Choroid plexus epithelial cell (primary cell): ENCODE results near the gene SLC12A9.
"Not testable (repeated sequence)": the region's sequence is repeated elsewhere in the genome, so short reads cannot be mapped to it uniquely, and the experiment has no call there.

Experiments used
- DNase-seq: peaks from one replicate; pipeline ENCODE4 v3.0.0-alpha.2; 2010; ENCODE audit warnings: low read depth
- H3K4me3 ChIP-seq: 2 replicates; pipeline ENCODE4 v1.5.1; 2011; ENCODE audit warnings: low read depth, mild to moderate bottlenecking, control low read depth, low read length, moderate library complexity
- TF ChIP-seq, protein P1 (sequence below): conservative IDR thresholded peaks from 2 replicates; pipeline ENCODE4 v1.5.1; 2011; ENCODE audit warnings: low read depth, mild to moderate bottlenecking, control low read depth, inconsistent platforms, low read length, moderate library complexity

Gene SLC12A9

DNA sequence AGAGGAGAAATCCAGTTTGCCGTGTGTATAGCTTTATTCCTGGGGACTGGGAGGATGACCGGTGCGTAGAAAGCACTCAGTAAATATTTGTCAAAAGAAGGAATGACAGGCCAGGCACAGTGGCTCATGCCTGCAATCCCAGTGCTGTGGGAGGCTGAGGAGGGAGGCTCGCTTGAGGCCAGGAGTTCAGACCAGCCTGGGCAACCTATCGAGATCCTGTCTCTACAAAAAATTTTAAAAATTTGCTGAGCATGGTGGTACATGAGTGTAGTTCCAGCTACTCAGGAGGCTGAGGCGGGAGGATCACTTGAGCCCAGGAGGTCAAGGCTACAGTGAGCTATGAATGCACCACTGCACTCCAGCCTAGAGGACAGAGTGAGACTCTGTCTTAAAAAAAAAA is 41.0 kb upstream of the SLC12A9 start:
- TF ChIP-seq, protein P1, sequence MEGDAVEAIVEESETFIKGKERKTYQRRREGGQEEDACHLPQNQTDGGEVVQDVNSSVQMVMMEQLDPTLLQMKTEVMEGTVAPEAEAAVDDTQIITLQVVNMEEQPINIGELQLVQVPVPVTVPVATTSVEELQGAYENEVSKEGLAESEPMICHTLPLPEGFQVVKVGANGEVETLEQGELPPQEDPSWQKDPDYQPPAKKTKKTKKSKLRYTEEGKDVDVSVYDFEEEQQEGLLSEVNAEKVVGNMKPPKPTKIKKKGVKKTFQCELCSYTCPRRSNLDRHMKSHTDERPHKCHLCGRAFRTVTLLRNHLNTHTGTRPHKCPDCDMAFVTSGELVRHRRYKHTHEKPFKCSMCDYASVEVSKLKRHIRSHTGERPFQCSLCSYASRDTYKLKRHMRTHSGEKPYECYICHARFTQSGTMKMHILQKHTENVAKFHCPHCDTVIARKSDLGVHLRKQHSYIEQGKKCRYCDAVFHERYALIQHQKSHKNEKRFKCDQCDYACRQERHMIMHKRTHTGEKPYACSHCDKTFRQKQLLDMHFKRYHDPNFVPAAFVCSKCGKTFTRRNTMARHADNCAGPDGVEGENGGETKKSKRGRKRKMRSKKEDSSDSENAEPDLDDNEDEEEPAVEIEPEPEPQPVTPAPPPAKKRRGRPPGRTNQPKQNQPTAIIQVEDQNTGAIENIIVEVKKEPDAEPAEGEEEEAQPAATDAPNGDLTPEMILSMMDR: no peak
- H3K4me3 ChIP-seq: no peak overlapping the region
- no peak for DNase-seq

DNA sequence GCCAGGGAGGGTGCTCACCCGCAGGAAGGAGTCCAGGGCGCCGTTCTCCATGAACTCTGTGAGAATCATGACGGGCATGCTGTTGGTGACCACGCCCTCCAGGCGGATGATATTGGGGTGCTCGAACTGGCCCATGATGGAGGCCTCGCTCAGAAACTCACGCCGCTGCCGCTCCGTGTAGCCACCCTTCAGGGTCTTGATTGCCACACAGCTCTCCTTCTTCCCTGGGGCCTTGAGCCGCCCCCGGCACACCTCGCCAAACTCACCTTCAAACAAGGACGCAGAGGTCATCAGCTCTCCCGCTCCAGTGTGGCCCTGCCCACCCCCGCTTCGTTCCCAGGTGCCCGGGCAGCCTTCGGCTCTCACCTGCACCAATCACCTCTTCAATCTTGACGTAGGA is 39.8 kb upstream of the SLC12A9 start:
- no peak for DNase-seq
- TF ChIP-seq, protein P1: no peak
- no peak overlapping the region for H3K4me3 ChIP-seq

DNA sequence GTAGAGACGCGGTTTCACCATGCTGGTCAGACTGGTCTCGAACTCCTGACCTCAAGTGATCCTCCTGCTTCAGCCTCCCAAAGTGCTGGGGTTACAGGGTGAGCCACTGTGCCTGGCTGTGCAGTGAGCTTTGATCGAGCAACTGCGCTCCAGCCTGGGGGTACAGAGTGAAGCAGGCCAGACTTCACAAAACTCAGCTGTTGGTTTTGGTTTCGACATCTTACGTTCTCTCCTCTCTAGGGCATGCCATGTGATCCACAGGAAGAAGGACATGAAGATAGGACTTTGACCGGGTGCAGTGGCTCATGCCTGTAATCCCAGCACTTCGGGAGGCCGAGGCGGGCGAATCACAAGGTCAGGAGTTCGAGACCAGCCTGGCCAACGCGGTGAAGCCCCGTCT is 36.0 kb upstream of the SLC12A9 start:
- DNase-seq, H3K4me3 ChIP-seq: not testable (repeated sequence)

DNA sequence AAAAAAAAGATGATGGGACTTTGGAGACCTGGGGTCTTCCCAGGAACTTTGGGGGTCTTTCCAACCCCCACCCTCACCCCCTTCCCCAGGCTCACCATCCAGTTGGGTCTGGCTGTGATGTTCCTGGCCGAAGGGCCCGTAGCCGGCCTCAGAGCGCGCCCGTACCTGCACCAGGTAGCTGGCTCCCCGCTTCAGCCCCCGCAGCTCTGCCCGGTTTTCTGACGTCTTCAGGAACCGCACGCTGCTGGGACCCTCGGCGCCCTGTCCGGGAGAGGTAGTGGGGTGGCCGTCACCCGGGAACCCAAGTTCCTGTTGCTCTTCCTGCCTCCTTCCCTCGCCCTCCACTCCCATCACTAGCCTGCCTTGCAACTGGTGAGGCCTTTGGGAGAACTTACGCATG is 35.4 kb upstream of the SLC12A9 start:
- DNase-seq: no peak
- H3K4me3 ChIP-seq: no peak overlapping the region

DNA sequence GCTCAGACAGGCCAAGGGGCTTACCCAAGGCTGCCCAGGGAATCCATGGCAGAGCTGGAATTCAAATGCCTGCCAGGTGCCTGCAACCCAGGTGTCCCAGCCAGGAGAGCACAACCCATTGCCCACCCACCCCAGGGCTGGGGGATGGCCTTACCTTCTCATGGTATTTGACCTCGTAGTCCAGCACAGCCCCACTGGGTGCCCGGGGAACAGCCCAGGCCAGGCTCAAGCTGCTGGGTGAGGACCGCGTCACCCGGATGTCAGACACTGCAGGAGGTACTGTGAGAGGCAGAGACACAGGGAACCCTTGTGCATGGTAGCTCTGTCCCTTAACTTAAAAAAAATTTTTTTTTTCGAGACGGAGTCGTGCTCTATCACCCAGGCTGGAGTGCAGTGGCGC is 34.1 kb upstream of the SLC12A9 start:
- H3K4me3 ChIP-seq: no peak overlapping the region
- no peak for DNase-seq
- TF ChIP-seq, protein P1: no peak

More for the DNA sequence above, 35.4 kb upstream of the SLC12A9 start:
- TF ChIP-seq, protein P1: no peak

DNA sequence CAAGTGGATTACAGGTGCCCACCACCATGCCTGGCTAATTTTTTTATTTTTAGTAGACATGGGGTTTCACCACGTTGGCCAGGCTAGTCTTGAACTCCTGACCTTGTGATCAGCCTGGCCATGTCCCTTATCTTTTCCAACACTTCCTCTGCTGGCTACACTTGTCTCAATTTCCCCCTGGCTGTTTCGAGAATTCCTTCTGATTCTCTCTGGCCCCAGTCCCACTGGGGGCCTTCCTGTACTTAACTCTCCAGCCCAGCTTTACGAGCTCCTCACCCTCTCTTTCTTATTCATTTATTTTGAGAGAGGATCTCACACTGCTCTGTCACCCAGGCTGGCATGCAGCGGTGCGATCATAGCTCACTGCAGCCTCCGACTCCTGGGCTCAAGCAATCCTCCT is 33.7 kb upstream of the SLC12A9 start:
- TF ChIP-seq, protein P1: no peak

DNA sequence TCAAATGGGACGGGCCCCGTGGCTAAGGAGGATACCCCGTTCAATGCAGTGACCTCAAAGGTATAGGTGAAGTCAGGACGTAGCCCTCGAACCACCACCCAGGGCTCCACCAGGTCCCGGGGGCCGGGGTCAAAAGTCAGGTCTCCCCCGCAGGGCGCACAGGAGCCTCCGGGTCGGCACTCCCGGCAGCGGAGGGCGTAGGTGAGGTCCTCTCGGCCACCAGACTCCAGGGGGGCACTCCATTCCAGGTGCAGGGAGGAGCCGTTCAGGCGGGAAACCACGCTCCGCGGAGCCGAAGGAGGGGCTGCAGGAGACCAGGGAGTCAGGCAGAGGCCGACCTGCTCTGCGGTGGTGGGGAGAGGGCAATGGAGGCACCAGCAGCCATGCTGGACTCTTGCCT is 32.9 kb upstream of the SLC12A9 start:
- H3K4me3 ChIP-seq: no peak overlapping the region
- DNase-seq: no peak
- TF ChIP-seq, protein P1: no peak

More for the DNA sequence above, 33.7 kb upstream of the SLC12A9 start:
- no peak overlapping the region for H3K4me3 ChIP-seq
- DNase-seq: no peak
